GM12892 (cell line): Measurements from ENCODE around the gene COQ8B.

ENCODE experiments used
- POLR2A ChIP-seq: IDR thresholded peaks from 2 replicates; pipeline ENCODE4 v1.6.1; 2011; ENCODE audit warnings: low read depth, low read length, control low read depth
- POLR2AphosphoS5 ChIP-seq: IDR thresholded peaks from 2 replicates; pipeline ENCODE4 v1.6.1; 2011; ENCODE audit warnings: low read depth, low read length, control low read depth
- TAF1 ChIP-seq: IDR thresholded peaks from 2 replicates; pipeline ENCODE4 v1.6.1; 2011; ENCODE audit warnings: low read depth, mild to moderate bottlenecking, control low read depth, low read length, borderline replicate concordance

DNA sequence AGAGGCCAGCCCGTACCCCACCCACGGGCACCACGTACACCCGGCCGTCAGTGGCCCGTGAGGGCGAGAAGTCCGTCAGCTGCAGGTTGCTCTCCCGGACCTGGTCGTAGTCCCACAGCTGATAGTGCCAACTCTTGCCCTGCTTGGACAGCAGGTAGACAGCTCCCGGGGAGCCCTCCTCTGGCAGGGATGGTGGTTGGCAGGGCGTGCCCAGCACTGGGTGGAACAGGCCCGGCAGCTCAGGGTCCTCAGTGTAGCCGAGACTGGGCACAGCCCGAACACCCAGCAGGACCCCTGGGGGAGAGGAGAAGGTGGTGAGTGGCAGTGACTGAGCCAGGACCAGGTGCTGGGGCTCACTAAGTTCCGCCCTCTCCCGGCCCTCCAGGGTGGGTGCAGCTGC is 25.8 kb upstream of the COQ8B start:
- TF ChIP-seq POLR2AphosphoS5 (no peak), POLR2A (no peak), TAF1 (no peak)
